Stimulated activated CD4-positive, alpha-beta T cell treated with anti-CD3 and anti-CD28 coated beads, Interleukin-1b, Interleukin-23, amount 100 ng/mL, for 1 hour (primary cell): ENCODE data around the gene RABL2B.
"Not testable (repeated sequence)": the region's sequence is repeated elsewhere in the genome, so short reads cannot be mapped to it uniquely, and the experiment has no call there.

ENCODE experiments used
- DNase-seq, 2 donors: peaks; one replicate each; pipeline ENCODE4 v3.0.0-alpha.2; 2020; ENCODE audit warnings: low read depth in 2 of 2

The RABL2B gene

GRCh38 chr22:50783033-50783879 lies at the start of gene RABL2B:
TSS of gene RABL2B (minus strand) at chr22:50783636. CDS start at chr22:50782294, 1,342 bp downstream.
- DNase-seq: peak; percentile 76

GRCh38 chr22:50786936-50787335 lies 3.5 kb upstream of the RABL2B start:
- DNase-seq: not testable (repeated sequence)

- not testable (repeated sequence) for DNase-seq
These were observed 1.9 kb upstream of the RABL2B start for GRCh38 chr22:50785289-50785688.

GRCh38 chr22:50783880-50784276 lies 442 bp upstream of the RABL2B start:
- DNase-seq: not testable (repeated sequence)

- DNase-seq: not testable (repeated sequence)
These were observed 1.2 kb downstream of the RABL2B start for GRCh38 chr22:50782253-50782652.

GRCh38 chr22:50780244-50780643 lies 3.2 kb downstream of the RABL2B start:
- not testable (repeated sequence) for DNase-seq

- DNase-seq: not testable (repeated sequence)
These were observed 5.8 kb downstream of the RABL2B start for GRCh38 chr22:50777631-50778030.

- DNase-seq: not testable (repeated sequence)
These were observed 8.3 kb downstream of the RABL2B start for GRCh38 chr22:50775132-50775531.

GRCh38 chr22:50764288-50764687 lies 19.1 kb downstream of the RABL2B start:
- DNase-seq: not testable (repeated sequence)

GRCh38 chr22:50761829-50762228 lies 21.6 kb downstream of the RABL2B start:
- DNase-seq: not testable (repeated sequence)

GRCh38 chr22:50759597-50760341 lies 23.7 kb downstream of the RABL2B start:
- DNase-seq: not testable (repeated sequence)

GRCh38 chr22:50756949-50757491 lies 26.4 kb downstream of the RABL2B start:
- DNase-seq: peak; percentile 20 to 28

GRCh38 chr22:50756406-50756805 lies 27.0 kb downstream of the RABL2B start:
- not testable (repeated sequence) for DNase-seq

GRCh38 chr22:50755251-50755650 lies 28.2 kb downstream of the RABL2B start:
- DNase-seq: not testable (repeated sequence)

GRCh38 chr22:50749302-50750074 lies 33.9 kb downstream of the RABL2B start:
- DNase-seq: not testable (repeated sequence)

GRCh38 chr22:50748630-50749029 lies 34.8 kb downstream of the RABL2B start:
- DNase-seq: not testable (repeated sequence)

- not testable (repeated sequence) for DNase-seq
These were observed 35.9 kb downstream of the RABL2B start for GRCh38 chr22:50747521-50747920.

- not testable (repeated sequence) for DNase-seq
These were observed 39.0 kb downstream of the RABL2B start for GRCh38 chr22:50744424-50744823.

- DNase-seq: not testable (repeated sequence)
These were observed 42.7 kb downstream of the RABL2B start for GRCh38 chr22:50740714-50741113.

GRCh38 chr22:50739894-50740293 lies 43.5 kb downstream of the RABL2B start:
- no peak for DNase-seq

GRCh38 chr22:50739279-50739691 lies 44.2 kb downstream of the RABL2B start:
- no peak for DNase-seq
